IPS-NIHi7 (cell line): ENCODE results near the gene IWS1.

Experiments
- DNase-seq: peaks from one replicate; pipeline ENCODE4 v3.0.0; 2012; ENCODE audit warnings: mixed read lengths; ENCODE audit errors: extremely low spot score

Gene IWS1

GRCh38 chr2:127498386-127498785 lies 27.9 kb downstream of the IWS1 start:
- no peak for DNase-seq

- no peak for DNase-seq
These were observed 36.0 kb downstream of the IWS1 start for GRCh38 chr2:127490283-127490682.

GRCh38 chr2:127486247-127487058 lies 39.8 kb downstream of the IWS1 start:
- no peak for DNase-seq

- DNase-seq: no peak
These were observed 40.6 kb downstream of the IWS1 start for GRCh38 chr2:127485694-127486071.

GRCh38 chr2:127485051-127485693 lies 41.1 kb downstream of the IWS1 start:
- DNase-seq: no peak

- DNase-seq: no peak
These were observed 44.3 kb downstream of the IWS1 start for GRCh38 chr2:127482031-127482430.

GRCh38 chr2:127479866-127480743 lies 46.2 kb downstream of the IWS1 start:
- DNase-seq: peak; percentile 56

GRCh38 chr2:127479219-127479825 lies 47.0 kb downstream of the IWS1 start:
- DNase-seq: peak; percentile 52

GRCh38 chr2:127475788-127476187 lies 50.5 kb downstream of the IWS1 start:
- DNase-seq: no peak

DNA sequence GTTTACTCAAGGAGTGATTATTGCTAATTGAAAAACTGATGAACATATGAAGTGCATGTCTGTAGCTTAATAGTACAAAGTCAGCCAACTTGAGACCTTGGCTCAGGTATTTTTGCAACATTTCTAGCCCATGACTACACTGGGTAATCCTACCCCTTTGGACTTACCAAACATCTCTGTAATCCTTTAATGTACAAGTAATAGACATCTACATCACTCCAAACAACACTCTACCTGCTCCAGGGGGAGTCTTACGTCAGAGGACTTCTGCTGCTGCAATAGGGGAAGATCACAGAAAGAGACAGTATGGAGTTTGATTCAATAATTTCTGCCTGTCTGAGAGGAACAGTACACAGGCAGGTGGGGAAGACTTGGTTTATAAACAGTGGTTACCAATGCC lies 54.0 kb downstream of the IWS1 start:
- no peak for DNase-seq

GRCh38 chr2:127471286-127471988 lies 54.9 kb downstream of the IWS1 start:
- no peak for DNase-seq

DNA sequence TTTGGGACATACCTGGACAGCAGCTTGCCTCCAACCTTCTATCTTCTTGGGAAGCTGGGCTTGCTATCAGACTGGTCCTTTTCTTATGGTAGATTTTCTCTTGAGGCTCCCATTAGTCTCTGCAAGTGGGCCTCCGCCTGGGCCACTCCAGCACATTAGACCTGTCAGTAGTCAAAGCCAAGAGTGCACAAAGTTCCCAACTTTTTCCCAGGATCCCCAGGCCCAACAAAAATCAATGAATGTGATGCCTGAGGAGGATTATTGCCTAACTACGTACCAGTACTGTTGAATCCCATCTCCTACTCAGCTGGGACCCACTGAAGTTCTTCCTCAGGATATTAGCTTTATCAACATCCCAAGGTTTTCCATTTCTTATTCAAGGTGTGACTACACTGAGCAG lies 56.3 kb downstream of the IWS1 start:
- DNase-seq: no peak

DNA sequence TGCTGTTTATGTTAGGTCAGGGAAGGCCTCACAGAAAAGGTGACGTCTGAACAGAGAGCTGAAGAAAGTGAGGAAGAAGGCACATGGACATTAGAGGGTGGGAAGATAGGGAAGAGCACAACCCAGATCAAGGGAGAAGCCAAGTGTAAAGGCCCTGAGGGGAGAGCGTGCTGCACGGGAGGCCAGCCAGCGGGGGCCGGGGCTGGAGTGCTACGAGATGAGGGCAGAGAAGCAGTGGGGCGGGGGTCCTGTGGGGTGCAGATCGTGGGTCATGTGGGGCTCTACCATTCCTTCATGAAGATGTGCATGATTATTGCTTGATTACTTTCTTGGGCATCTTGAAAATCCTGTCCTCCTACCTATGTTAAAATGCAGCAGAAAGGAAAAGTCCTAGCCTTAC lies 57.2 kb downstream of the IWS1 start:
- DNase-seq: no peak

DNA sequence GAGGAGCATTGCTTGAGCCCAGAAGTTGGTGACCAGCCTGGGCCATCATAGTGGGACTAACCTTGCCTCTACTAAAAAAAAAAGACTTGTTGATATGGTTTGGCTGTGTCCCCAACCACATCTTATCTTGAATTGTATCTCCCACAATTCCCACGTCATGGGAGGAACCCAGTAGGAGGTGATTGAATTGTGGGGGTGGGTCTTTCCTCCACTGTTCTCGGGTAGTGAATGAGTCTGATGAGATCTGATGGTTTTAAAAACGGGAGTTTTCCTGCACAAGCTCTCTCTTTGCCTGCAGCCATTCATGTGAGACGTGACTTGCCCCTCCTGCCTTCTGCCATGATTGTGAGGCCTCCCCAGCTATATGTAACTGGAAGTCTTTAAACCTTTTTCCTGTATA lies 61.0 kb downstream of the IWS1 start:
- DNase-seq: no peak

DNA sequence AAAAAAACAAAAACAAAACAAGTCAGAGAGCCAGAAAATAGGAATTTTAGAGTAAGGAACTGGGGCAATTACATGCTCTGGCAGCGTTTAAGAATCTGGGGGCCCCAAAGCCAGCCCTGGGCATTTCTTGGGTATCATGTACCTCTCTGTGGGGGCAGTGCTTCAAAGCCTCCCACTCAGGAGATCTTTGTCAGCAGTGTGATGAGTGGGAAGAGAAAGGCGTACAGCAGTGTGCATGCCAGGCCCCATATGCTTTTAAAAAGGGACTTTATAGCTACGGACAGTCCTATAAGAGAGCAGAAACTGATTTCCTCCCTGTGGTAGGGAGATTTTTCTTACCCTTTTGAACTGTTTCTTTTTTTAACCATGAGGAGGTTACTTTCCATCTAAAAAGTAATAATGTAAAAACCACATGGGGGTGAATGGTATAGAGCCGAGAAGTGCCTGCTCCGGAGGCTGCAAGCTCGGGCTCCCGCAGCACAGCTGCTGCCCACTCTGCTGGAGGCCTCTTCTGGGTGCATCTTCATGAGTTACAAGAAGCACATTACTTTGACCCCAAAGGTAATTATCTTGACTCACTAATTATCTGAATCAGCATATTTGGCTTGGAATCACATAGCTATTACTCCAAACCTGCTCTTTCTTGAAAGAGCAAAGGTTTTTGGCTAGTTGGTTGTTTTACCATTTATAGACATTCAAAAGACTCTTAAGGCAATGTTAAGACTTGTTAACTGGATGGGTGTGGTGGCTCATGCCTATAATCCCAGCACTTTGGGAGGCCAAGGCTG lies 61.6 kb downstream of the IWS1 start:
- DNase-seq: no peak

- peak; percentile 74 for DNase-seq
These were observed 62.9 kb downstream of the IWS1 start for GRCh38 chr2:127463155-127463991.

GRCh38 chr2:127462461-127462860 lies 63.8 kb downstream of the IWS1 start:
- no peak for DNase-seq

DNA sequence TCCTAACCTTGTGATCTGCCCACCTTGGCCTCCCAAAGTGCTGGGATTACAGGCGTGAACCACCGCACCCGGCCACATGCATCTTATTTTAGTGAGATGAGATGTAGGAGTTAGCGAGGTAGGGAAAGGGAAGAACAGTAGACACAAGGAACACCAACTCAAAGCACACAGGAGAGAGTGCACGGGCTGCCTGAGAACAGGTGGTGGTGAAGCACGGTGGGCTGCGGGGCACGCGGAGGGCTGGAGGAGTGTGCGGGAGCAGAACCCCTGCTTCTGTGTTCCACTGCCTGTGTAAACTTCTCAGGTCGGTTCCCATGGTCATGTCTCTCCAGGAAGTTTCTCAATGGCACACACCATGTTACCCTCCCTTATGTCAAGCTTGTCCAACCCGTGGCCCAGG lies 69.3 kb downstream of the IWS1 start:
- DNase-seq: no peak
